ENCODE results near the gene ZNF516.

The ZNF516 gene

DNA sequence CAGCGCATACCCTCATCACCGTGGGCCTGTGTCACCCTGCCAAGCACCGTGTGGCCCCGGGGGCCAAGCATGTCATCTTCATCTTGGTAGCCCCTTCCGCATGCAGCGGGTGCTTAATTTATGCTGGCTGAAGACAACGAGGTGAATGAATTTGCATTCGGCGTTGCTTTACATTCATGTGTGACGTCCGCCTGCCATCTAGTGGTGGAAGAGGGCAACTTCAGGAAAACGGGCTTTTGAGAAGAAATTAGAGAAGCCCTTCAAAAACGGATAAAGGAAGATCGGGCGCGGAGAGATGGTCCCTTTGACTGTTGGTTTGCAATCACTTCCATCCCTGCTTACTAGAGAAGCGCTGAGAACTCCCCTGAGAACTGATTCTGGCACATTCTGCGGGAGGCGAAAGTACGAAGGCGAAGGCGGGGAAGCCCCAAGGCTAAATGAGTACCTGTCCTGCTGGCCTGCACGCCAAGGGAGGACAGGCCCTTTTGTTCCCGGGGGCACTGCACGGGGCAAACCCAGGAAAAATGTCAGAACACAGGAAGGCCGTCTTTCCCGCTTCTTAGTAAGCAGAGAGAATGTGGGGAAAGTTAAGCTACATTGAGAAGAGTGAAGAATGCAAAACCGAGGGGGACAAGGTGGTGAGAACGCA, 145.9 kb downstream of the ZNF516 start:
- no peak overlapping the region for H3K4me3 ChIP-seq (ENCODE audit: low read depth in 1 of 2, low read length in 1 of 2)
- TF ChIP-seq, protein P1, sequence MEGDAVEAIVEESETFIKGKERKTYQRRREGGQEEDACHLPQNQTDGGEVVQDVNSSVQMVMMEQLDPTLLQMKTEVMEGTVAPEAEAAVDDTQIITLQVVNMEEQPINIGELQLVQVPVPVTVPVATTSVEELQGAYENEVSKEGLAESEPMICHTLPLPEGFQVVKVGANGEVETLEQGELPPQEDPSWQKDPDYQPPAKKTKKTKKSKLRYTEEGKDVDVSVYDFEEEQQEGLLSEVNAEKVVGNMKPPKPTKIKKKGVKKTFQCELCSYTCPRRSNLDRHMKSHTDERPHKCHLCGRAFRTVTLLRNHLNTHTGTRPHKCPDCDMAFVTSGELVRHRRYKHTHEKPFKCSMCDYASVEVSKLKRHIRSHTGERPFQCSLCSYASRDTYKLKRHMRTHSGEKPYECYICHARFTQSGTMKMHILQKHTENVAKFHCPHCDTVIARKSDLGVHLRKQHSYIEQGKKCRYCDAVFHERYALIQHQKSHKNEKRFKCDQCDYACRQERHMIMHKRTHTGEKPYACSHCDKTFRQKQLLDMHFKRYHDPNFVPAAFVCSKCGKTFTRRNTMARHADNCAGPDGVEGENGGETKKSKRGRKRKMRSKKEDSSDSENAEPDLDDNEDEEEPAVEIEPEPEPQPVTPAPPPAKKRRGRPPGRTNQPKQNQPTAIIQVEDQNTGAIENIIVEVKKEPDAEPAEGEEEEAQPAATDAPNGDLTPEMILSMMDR (IDR thresholded peaks at IDR 0.05): peak; percentile 76
- no peak overlapping the region for H3K27ac ChIP-seq
- H3K36me3 ChIP-seq: no peaks in the 10 kb centered on the region
- H3K4me1 ChIP-seq (ENCODE audit: control insufficient read depth in 1 of 2, insufficient read depth in 1 of 2, low read depth in 1 of 2, low read length in 1 of 2): peaks cover 0 to 3% of the 10 kb centered on the region in 2 experiments
- H3K27me3 ChIP-seq: no peaks in the 10 kb centered on the region
- H3K9me3 ChIP-seq: no peaks in the 10 kb centered on the region

DNA sequence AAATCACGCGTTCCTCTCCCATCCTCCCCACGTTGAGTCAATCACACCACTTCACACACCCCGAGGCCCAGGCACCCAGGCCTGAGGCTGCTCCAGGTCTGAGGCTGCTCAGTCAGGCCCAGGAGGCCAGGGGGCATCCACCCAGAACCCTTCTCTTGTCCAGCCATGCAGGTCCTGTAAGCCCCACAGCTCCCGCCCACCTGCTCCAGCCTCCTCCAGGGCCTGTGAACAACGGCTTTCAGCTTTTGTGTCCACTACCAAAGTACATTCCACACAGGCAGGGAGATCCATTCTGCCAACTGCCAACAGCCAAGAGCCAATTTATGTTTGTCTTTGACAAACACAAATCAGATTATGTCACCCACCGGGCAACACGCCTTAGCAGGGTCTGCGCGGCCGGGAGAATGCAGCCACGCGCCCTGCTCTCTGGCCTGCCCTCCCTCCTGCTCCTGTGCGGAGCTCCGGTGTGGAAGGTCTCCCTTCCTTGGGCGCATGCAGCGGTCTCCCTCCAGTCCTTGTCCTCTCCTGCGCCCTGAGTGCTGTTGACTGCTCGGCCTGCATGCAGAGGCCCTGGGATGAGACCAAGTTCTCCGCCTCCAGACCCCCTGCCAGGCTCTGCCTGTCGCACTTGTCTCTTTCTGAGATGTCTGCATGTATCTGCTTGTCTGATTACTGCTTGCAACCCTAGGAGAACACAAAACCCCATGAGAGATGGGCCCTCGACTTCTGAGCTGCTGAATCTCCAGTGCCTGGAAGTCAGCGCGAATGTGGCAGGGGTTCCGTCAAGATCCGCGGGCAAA, 146.6 kb downstream of the ZNF516 start:
- no peaks in the 10 kb centered on the region for H3K9me3 ChIP-seq
- no peak overlapping the region for H3K27ac ChIP-seq
- no peaks in the 10 kb centered on the region for H3K36me3 ChIP-seq
- no peaks in the 10 kb centered on the region for H3K27me3 ChIP-seq
- peaks cover 0 to 3% of the 10 kb centered on the region in 2 experiments for H3K4me1 ChIP-seq (ENCODE audit: control insufficient read depth in 1 of 2, insufficient read depth in 1 of 2, low read depth in 1 of 2, low read length in 1 of 2)
- TF ChIP-seq, protein P1 (IDR thresholded peaks at IDR 0.05): no peak
- H3K4me3 ChIP-seq (ENCODE audit: low read depth in 1 of 2, low read length in 1 of 2): no peak overlapping the region

GRCh38 chr18:76347341-76347740, 147.7 kb downstream of the ZNF516 start:
- TF ChIP-seq, protein P1 (IDR thresholded peaks at IDR 0.05): no peak
- no peak overlapping the region for H3K4me3 ChIP-seq (ENCODE audit: low read depth in 1 of 2, low read length in 1 of 2)
- H3K36me3 ChIP-seq: no peaks in the 10 kb centered on the region
- no peak overlapping the region for H3K27ac ChIP-seq
- peaks cover 0 to 3% of the 10 kb centered on the region in 2 experiments for H3K4me1 ChIP-seq (ENCODE audit: control insufficient read depth in 1 of 2, insufficient read depth in 1 of 2, low read depth in 1 of 2, low read length in 1 of 2)
- H3K27me3 ChIP-seq: no peaks in the 10 kb centered on the region
- no peaks in the 10 kb centered on the region for H3K9me3 ChIP-seq

DNA sequence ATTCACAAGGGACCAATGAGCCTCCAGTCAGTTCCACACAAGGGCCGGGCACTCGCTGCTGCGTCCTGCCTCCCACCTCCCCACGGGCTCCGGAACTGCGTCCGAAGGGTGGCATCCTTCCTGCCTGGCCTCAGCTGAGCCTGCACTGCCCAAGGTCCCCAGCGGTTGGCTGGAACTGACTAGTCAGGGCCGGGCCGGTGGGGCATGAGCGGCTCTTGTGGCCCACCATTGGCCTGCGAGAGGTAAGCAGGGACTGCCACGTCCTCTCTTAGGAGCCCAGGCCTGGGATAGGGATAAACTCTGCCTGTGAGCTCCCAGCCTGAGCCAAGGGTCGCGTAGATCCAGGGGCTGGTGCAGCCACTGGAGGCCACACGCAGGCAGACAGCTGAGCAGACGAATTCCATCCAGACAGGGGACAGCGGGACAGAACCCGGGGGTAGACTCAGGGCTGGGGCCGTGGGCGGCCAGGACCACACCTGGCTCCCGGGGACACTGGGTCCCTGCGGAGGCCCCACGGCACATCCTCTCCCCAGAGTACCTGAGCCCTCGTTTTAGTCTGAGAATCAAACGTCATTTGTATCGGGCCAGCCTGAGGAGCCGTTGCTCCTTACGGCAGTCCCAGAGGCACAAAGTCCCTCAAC, 148.4 kb downstream of the ZNF516 start:
- Histone ChIP-seq H3K4me3 (ENCODE audit: low read depth in 1 of 2, low read length in 1 of 2) (no peak overlapping the region), H3K27me3 (no peaks in the 10 kb centered on the region), H3K36me3 (no peaks in the 10 kb centered on the region), H3K9me3 (no peaks in the 10 kb centered on the region), H3K4me1 (ENCODE audit: control insufficient read depth in 1 of 2, insufficient read depth in 1 of 2, low read depth in 1 of 2, low read length in 1 of 2) (peaks cover 0 to 3% of the 10 kb centered on the region in 2 experiments), H3K27ac (no peak overlapping the region)
- TF ChIP-seq, protein P1 (IDR thresholded peaks at IDR 0.05): no peak

- Histone ChIP-seq H3K36me3 (no peaks in the 10 kb centered on the region), H3K4me1 (ENCODE audit: control insufficient read depth in 1 of 2, insufficient read depth in 1 of 2, low read depth in 1 of 2, low read length in 1 of 2) (peaks cover 0 to 3% of the 10 kb centered on the region in 2 experiments), H3K27ac (no peak overlapping the region), H3K9me3 (no peaks in the 10 kb centered on the region), H3K27me3 (no peaks in the 10 kb centered on the region), H3K4me3 (ENCODE audit: low read depth in 1 of 2, low read length in 1 of 2) (no peak overlapping the region)
- TF ChIP-seq, protein P1 (IDR thresholded peaks at IDR 0.05): no peak
Measured at GRCh38 chr18:76345901-76346300, 149.1 kb downstream of the ZNF516 start.

Measured in neutrophil (primary cell).